CD4-positive, CD25-positive, alpha-beta regulatory T cell (primary cell): ENCODE results near the gene EPHB2. TPM values are rescaled to one million over a fixed set of nuclear protein-coding genes. Genes with fewer than 3 reads are reported as not detected.

Experiments used
- ATAC-seq, 2 donors: fragments of 150-1000 bp; cut with Tn5 transposase; one replicate each; pipeline ENCODE4 v1.10.0; 2021; ENCODE audit warnings: low read depth in 2 of 2, moderate number of reproducible peaks in 2 of 2, moderate library complexity in 1 of 2
- DNase-seq, 3 donors: peaks; one replicate each; pipeline versions ENCODE4 v3.0.0 to v3.0.0-alpha.2; 2012 to 2022; ENCODE audit warnings: mixed read lengths in 1 of 3
- H3K27ac ChIP-seq: one replicate; pipeline ENCODE4 v1.7.0; 2013; ENCODE audit warnings: mild to moderate bottlenecking, low read length; ENCODE audit not compliant: insufficient read depth, poor library complexity, severe bottlenecking
- H3K27me3 ChIP-seq: one replicate; pipeline ENCODE4 v1.7.0; 2013; ENCODE audit warnings: low read length; ENCODE audit not compliant: control insufficient read depth, insufficient read depth
- H3K36me3 ChIP-seq: one replicate; pipeline ENCODE4 v1.7.0; 2013; ENCODE audit warnings: mild to moderate bottlenecking, low read length, moderate library complexity; ENCODE audit not compliant: control insufficient read depth, insufficient read depth
- H3K4me1 ChIP-seq: 2 replicates; pipeline ENCODE4 v1.7.0; 2013; ENCODE audit warnings: mild to moderate bottlenecking, low read length; ENCODE audit not compliant: insufficient read depth, control insufficient read depth, poor library complexity, severe bottlenecking
- H3K4me3 ChIP-seq: one replicate; pipeline ENCODE4 v1.7.0; 2013; ENCODE audit warnings: low read depth, mild to moderate bottlenecking, low read length, moderate library complexity
- H3K9me3 ChIP-seq, 2 experiments: 1 replicate in 1 of 2; 2 replicates in 1 of 2; pipeline ENCODE4 v1.7.0; 2013; ENCODE audit warnings: low read length in 2 of 2, mild to moderate bottlenecking in 1 of 2, moderate library complexity in 1 of 2; ENCODE audit not compliant: control insufficient read depth in 2 of 2
- H3K27ac Mint-ChIP-seq, 3 donors: one replicate each; pipeline ENCODE4 v1.8.0; 2020 to 2022; ENCODE audit warnings: mild to moderate bottlenecking in 3 of 3, mixed read lengths in 3 of 3, moderate library complexity in 2 of 3
- H3K27me3 Mint-ChIP-seq: one replicate; pipeline ENCODE4 v1.8.0; 2022; ENCODE audit warnings: mild to moderate bottlenecking, mixed read lengths
- H3K36me3 Mint-ChIP-seq: one replicate; pipeline ENCODE4 v1.8.0; 2020; ENCODE audit warnings: mixed read lengths
- H3K4me1 Mint-ChIP-seq, 4 donors: one replicate each; pipeline ENCODE4 v1.8.0; 2020 to 2022; ENCODE audit warnings: mixed read lengths in 4 of 4, mild to moderate bottlenecking in 1 of 4
- H3K4me3 Mint-ChIP-seq, 4 donors: one replicate each; pipeline ENCODE4 v1.8.0; 2020 to 2022; ENCODE audit warnings: mild to moderate bottlenecking in 4 of 4, mixed read lengths in 4 of 4, moderate library complexity in 3 of 4
- H3K9me3 Mint-ChIP-seq, 7 donors: one replicate each; pipeline ENCODE4 v1.8.0; 2020 to 2022; ENCODE audit warnings: mixed read lengths in 7 of 7, mild to moderate bottlenecking in 3 of 7, moderate library complexity in 2 of 7
- polyA plus RNA-seq, 4 donors: library from polyadenylated mRNA; unstranded; fragments of 300-500 nt; fragmentation: Illumina TruSeq; gene quantifications; one replicate each; pipeline ENCODE4 v1.2.3, GENCODE V29; 2021
- total RNA-seq: library from RNA; stranded (reverse); gene quantifications from one replicate; pipeline ENCODE4 v1.2.3, GENCODE V29; 2022

The EPHB2 gene
- total and polyA plus RNA-seq, 5 donors from 2014 or later: not detected

DNA sequence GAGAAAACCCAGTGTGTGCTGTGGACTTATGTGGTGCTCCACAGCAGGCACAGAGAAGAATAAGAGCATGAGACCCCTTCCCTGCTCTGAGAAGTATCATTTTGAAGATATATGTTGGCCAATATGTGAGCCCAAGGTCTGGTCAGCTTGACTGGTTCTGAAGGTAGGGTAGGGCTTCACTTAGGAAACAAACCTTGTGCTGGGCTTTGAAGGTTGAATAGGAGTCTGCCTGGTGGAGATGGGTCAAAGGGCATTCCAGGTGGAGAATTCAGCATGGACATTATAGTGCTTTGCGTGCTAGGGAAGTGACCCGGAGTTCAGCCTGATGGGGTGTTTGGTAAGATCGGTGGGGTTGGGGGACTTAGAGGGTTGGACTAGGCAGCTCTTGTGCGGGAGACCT lies 99.1 kb downstream of the EPHB2 start:
- Histone ChIP-seq H3K4me3 (no peak overlapping the region), H3K36me3 (no peaks in the 10 kb centered on the region), H3K9me3 (no peaks in the 10 kb centered on the region), H3K27ac (no peak overlapping the region), H3K4me1 (no peaks in the 10 kb centered on the region), H3K27me3 (no peaks in the 10 kb centered on the region)
- Mint-ChIP-seq H3K9me3 (peaks cover 0 to 2% (median 0%) of the 10 kb centered on the region in 7 donors), H3K36me3 (no peaks in the 10 kb centered on the region), H3K4me3 (no peak overlapping the region), H3K27ac (no peak overlapping the region), H3K27me3 (peaks cover 4% of the 10 kb centered on the region), H3K4me1 (no peaks in the 10 kb centered on the region)
- DNase-seq (no peak), ATAC-seq (no peak)

GRCh38 chr1:22810378-22810777 lies 99.7 kb downstream of the EPHB2 start:
- Mint-ChIP-seq H3K4me3 (no peak overlapping the region), H3K4me1 (no peaks in the 10 kb centered on the region), H3K9me3 (peaks cover 0 to 2% (median 0%) of the 10 kb centered on the region in 7 donors), H3K27me3 (peaks cover 4% of the 10 kb centered on the region), H3K27ac (no peak overlapping the region), H3K36me3 (no peaks in the 10 kb centered on the region)
- Histone ChIP-seq H3K36me3 (no peaks in the 10 kb centered on the region), H3K9me3 (no peaks in the 10 kb centered on the region), H3K4me1 (no peaks in the 10 kb centered on the region), H3K27me3 (no peaks in the 10 kb centered on the region), H3K27ac (no peak overlapping the region), H3K4me3 (no peak overlapping the region)
- ATAC-seq: no peak
- no peak for DNase-seq

- Mint-ChIP-seq H3K4me1 (no peaks in the 10 kb centered on the region), H3K27ac (no peak overlapping the region), H3K27me3 (peaks cover 4% of the 10 kb centered on the region), H3K9me3 (peaks cover 0 to 2% (median 0%) of the 10 kb centered on the region in 7 donors), H3K4me3 (no peak overlapping the region), H3K36me3 (no peaks in the 10 kb centered on the region)
- Histone ChIP-seq H3K4me3 (no peak overlapping the region), H3K27me3 (no peaks in the 10 kb centered on the region), H3K4me1 (no peaks in the 10 kb centered on the region), H3K27ac (no peak overlapping the region), H3K36me3 (no peaks in the 10 kb centered on the region), H3K9me3 (no peaks in the 10 kb centered on the region)
- DNase-seq (no peak), ATAC-seq (no peak)
Measured at GRCh38 chr1:22812092-22812880, 101.6 kb downstream of the EPHB2 start.

DNA sequence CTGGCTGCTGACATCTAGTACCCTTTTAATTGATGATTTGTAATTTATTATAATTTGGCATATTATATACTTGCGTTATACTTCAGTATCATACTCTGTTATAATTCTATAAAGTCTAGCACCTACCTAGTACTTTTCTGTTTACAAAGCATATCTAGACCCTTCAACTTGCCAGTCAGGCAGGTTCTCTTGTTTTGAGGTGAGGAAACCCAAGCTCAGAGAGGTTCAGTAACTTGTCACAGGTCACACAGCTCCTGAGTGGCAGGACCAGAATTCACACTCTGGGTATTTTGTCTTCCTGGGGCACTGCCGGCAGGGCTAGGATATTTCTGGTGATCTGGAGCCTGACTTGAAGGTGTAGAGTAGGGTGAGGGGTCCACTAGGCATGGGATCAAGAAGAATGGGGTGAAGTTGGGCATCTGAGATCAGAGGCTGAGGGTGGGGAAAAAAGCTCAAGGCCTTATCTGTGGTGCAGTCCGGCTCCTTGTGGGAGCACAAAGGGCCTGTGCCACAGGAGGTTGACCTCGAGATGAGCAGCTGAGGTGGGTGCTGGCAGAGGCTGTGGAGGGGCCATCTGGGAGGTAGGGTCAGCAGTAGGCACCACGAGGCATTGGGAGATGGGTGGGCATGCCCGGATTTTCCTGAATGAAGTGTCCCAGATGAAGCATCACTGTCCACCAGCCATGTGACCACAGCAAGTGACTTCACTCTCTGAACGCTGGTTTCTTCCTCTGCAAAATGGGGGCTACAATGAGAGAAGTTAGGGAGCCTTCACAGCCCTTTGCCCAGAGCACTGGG lies 102.6 kb downstream of the EPHB2 start:
- H3K4me1 Mint-ChIP-seq: no peaks in the 10 kb centered on the region
- Histone ChIP-seq H3K27ac (no peak overlapping the region), H3K27me3 (no peaks in the 10 kb centered on the region), H3K4me3 (no peak overlapping the region), H3K36me3 (no peaks in the 10 kb centered on the region), H3K9me3 (no peaks in the 10 kb centered on the region), H3K4me1 (no peaks in the 10 kb centered on the region)
- H3K27me3 Mint-ChIP-seq: peaks cover 4% of the 10 kb centered on the region
- no peak overlapping the region for H3K27ac Mint-ChIP-seq
- H3K36me3 Mint-ChIP-seq: no peaks in the 10 kb centered on the region
- H3K9me3 Mint-ChIP-seq: peaks cover 0 to 2% (median 0%) of the 10 kb centered on the region in 7 donors
- no peak for DNase-seq
- ATAC-seq: no peak
- no peak overlapping the region for H3K4me3 Mint-ChIP-seq

DNA sequence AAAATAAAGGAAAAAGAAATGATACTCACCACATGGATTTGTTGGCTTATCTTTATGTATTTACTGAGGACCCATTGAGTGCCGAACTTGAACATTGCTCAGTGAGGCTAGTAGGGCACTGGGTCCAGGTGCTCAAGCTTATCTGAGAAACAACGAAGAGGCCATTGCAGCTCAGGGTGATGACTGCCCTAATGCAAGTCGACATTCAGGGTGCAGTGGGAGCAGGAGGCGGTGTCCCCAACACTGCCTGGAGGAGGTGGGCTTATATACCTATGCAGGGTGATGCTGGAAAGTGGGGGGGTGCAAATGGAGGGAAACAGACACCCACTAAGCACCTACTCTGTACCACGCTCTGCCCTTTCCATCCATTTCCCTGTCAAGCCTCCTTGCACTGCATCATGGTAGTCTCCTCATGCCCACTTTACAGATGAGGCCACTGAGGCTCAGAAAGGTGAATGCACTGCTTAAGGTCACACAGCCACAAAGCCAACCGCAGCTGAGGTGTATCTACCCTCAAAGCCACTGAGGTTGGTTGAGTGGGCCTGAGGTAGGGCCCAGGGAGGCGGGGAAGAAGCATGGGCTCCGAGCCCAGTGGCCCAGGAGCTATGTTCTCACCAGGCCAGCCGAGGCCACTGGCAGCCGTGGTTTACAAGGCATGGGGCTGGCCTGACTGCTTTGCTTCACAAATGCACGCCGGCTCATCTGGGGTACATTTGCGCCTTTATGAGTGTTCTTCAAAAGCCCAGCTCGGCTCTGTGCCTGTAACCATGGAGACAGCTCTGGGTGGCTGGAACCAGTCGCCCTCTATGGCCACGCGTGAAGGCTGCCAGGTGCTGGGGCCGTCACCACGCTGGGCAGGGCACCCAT lies 103.8 kb downstream of the EPHB2 start:
- Histone ChIP-seq H3K4me1 (no peaks in the 10 kb centered on the region), H3K27me3 (no peaks in the 10 kb centered on the region), H3K9me3 (no peaks in the 10 kb centered on the region), H3K4me3 (no peak overlapping the region), H3K36me3 (no peaks in the 10 kb centered on the region), H3K27ac (no peak overlapping the region)
- peaks cover 0 to 2% (median 0%) of the 10 kb centered on the region in 7 donors for H3K9me3 Mint-ChIP-seq
- no peak overlapping the region for H3K4me3 Mint-ChIP-seq
- H3K4me1 Mint-ChIP-seq: no peaks in the 10 kb centered on the region
- DNase-seq: no peak
- H3K27ac Mint-ChIP-seq: peak overlapping the region in 1 of 3 donors; percentile 32
- peaks cover 4% of the 10 kb centered on the region for H3K27me3 Mint-ChIP-seq
- no peaks in the 10 kb centered on the region for H3K36me3 Mint-ChIP-seq
- no peak for ATAC-seq

DNA sequence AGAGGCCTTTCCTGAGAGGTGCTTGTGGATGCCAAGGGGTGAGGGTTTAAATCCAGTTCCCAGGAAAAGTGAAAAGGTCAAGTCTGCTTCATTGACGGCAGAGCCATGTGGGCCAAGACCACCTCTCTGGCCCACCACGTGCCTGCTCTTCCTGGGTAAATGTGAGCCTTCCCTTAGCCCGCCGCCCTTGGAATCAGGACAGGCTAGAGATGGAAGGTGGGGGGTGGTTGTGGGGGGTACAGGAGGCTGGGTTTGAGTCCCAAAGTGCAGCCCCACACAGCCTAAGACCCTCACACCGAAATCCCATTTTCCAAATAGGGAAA lies 104.4 kb downstream of the EPHB2 start:
- H3K4me1 ChIP-seq: no peaks in the 10 kb centered on the region
- Mint-ChIP-seq H3K9me3 (peaks cover 0 to 2% (median 0%) of the 10 kb centered on the region in 7 donors), H3K36me3 (no peaks in the 10 kb centered on the region), H3K4me1 (no peaks in the 10 kb centered on the region), H3K27ac (no peak overlapping the region), H3K4me3 (no peak overlapping the region), H3K27me3 (no peaks in the 10 kb centered on the region)
- no peak overlapping the region for H3K27ac ChIP-seq
- DNase-seq: no peak
- no peaks in the 10 kb centered on the region for H3K36me3 ChIP-seq
- H3K9me3 ChIP-seq: no peaks in the 10 kb centered on the region
- ATAC-seq: no peak
- no peak overlapping the region for H3K4me3 ChIP-seq
- H3K27me3 ChIP-seq: no peaks in the 10 kb centered on the region

GRCh38 chr1:22815421-22816066 lies 104.9 kb downstream of the EPHB2 start:
- H3K36me3 ChIP-seq: no peaks in the 10 kb centered on the region
- H3K4me1 ChIP-seq: no peaks in the 10 kb centered on the region
- Mint-ChIP-seq H3K27ac (no peak overlapping the region), H3K4me3 (no peak overlapping the region), H3K4me1 (no peaks in the 10 kb centered on the region), H3K27me3 (no peaks in the 10 kb centered on the region), H3K9me3 (peaks cover 0 to 2% (median 0%) of the 10 kb centered on the region in 7 donors), H3K36me3 (no peaks in the 10 kb centered on the region)
- H3K27ac ChIP-seq: no peak overlapping the region
- no peak overlapping the region for H3K4me3 ChIP-seq
- no peaks in the 10 kb centered on the region for H3K9me3 ChIP-seq
- ATAC-seq (no peak), DNase-seq (no peak)
- no peaks in the 10 kb centered on the region for H3K27me3 ChIP-seq
